Measurements from ENCODE around the gene GFRA1.

- TF ChIP-seq POLR2A (IDR thresholded peaks at IDR 0.05) = no peak
- TF ChIP-seq CTCF (IDR thresholded peaks at IDR 0.05) = no peak
These were observed 217.1 kb downstream of the GFRA1 start for GRCh38 chr10:116055917-116056252.

Data from lower leg skin (tissue), 3 donors.